Stomach smooth muscle (tissue), 2 donors: ENCODE measurements around the gene DZIP3.
"Not testable (repeated sequence)": the region's sequence is repeated elsewhere in the genome, so short reads cannot be mapped to it uniquely, and the experiment has no call there.

ENCODE experiments used
- H3K27ac ChIP-seq: one replicate; pipeline ENCODE4 v1.7.0; 2013; ENCODE audit warnings: mild to moderate bottlenecking, low read length, inconsistent platforms
- H3K27me3 ChIP-seq, 2 donors: one replicate each; pipeline ENCODE4 v1.7.0; 2013; ENCODE audit warnings: low read length in 2 of 2; ENCODE audit not compliant: insufficient read depth in 2 of 2, control insufficient read depth in 1 of 2
- H3K36me3 ChIP-seq, 2 donors: one replicate each; pipeline ENCODE4 v1.7.0; 2013; ENCODE audit warnings: low read length in 2 of 2; ENCODE audit not compliant: control insufficient read depth in 2 of 2, insufficient read depth in 2 of 2
- H3K4me1 ChIP-seq: one replicate; pipeline ENCODE4 v1.7.0; 2013; ENCODE audit warnings: low read length; ENCODE audit not compliant: control insufficient read depth, insufficient read depth
- H3K4me3 ChIP-seq, 2 donors: one replicate each; pipeline ENCODE4 v1.7.0; 2013; ENCODE audit warnings: low read length in 2 of 2
- H3K9ac ChIP-seq, 2 donors: one replicate each; pipeline ENCODE4 v1.7.0; 2013; ENCODE audit warnings: low read length in 2 of 2, mild to moderate bottlenecking in 1 of 2
- H3K9me3 ChIP-seq, 2 donors: one replicate each; pipeline ENCODE4 v1.7.0; 2013; ENCODE audit warnings: low read length in 2 of 2; ENCODE audit not compliant: control insufficient read depth in 2 of 2
- donor health status: healthy.
- donor health status: Pancreatic carcinoma.

DZIP3 gene

DNA sequence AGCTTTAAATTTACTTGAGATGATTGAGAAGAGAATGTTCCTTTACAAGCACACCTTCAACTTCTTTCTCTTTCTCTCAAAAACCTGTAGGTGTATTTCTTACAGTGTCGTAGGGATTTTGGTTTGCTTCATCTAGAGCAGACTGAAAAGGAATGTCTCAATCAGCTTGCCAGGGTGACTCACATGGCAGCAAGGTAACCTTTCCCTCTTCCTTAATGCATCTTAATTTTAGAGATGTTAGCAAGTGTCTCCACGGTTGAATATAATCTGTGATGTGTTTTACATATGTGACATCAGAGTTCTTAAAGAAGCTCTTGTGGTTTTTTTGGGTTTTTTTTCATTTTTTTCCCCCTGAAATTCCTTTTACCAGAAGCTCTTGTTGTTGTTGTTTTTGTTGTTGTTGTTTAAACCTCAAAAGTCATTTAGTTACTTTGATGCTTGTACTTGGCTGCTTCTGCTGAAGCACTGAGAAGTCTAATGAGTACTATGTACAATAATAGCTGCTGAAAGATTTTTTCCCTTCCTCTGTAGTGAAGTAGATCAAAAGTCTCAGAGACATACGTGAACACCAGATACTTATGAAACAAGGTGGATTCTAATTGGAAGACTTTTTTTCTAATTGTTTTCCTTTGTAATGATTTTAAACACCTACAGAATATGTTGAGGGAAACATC is 84.6 kb downstream of the DZIP3 start:
- Histone ChIP-seq H3K27me3 (no peaks in the 10 kb centered on the region), H3K4me3 (no peak overlapping the region), H3K36me3 (peaks cover 6 to 7% of the 10 kb centered on the region in 2 donors)

DNA sequence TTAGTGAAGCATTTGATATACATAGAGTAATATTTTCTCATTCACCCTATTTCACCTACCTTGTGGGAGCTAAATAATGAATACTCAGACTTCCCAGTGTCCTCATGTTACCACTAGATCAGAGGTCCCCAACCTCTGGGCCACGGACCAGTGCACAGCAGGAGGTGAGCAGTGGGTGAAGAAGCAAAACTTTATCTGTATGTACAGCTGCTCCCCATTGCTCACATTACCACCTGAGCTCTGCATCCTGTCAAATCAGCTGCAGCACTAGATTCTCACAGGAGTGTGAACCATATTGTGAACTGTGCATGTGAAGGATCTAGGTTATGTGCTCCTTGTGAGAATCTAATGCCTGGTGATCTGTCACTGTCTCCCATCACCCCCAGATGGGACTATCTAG is 88.3 kb downstream of the DZIP3 start:
- Histone ChIP-seq H3K4me3 (no peak overlapping the region), H3K4me1 (no peaks in the 10 kb centered on the region), H3K27ac (no peak overlapping the region), H3K27me3 (no peaks in the 10 kb centered on the region), H3K9ac (no peak overlapping the region), H3K36me3 (peaks cover 6 to 7% of the 10 kb centered on the region in 2 donors), H3K9me3 (no peaks in the 10 kb centered on the region)

More for the DNA sequence above, 84.6 kb downstream of the DZIP3 start:
- Histone ChIP-seq H3K9ac (no peak overlapping the region), H3K27ac (no peak overlapping the region), H3K4me1 (no peaks in the 10 kb centered on the region), H3K9me3 (no peaks in the 10 kb centered on the region)

DNA sequence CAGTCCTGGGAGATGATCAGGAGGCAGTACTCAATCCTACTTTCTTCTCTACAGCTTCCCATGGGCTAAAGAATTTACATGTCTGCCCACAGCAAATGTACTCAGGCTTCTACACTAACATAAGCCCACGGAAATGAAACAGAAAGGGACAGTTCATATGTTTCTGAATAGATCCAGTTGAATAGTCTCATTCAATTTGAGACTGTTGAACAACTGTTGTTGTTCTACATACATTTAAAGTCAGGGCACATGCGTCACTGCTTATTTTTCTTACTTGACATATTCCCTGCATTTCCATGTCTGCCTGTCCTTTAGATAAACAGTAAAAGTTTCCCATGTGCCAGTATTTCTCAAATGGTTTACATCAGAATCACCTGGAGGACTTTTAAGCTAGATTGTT is 102.8 kb downstream of the DZIP3 start:
- peaks cover 8 to 11% of the 10 kb centered on the region in 2 donors for H3K36me3 ChIP-seq
- not testable (repeated sequence) for H3K4me1 ChIP-seq, H3K4me3 ChIP-seq

DNA sequence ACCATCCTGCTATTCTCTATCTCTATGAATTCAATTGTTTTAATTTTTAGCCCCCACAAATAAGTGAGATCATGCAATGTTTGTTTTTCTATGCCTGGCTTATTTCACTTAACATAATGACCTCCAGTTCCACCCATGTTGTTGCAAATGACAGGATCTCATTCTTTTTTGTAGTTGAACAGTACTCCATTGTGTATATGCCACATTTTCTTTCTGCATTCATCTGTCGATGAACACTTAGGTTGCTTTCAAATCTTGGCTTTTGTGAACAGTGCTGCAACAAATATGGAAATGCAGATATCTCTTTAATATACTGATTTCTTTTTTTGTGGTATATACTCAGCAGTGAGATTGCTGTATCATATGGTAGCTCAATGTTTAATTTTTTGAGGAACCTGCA is 108.9 kb downstream of the DZIP3 start:
- Histone ChIP-seq H3K9ac (no peak overlapping the region), H3K27me3 (no peaks in the 10 kb centered on the region), H3K9me3 (no peaks in the 10 kb centered on the region), H3K4me3 (no peak overlapping the region), H3K27ac (no peak overlapping the region), H3K36me3 (peaks cover 0 to 3% of the 10 kb centered on the region in 2 donors), H3K4me1 (no peaks in the 10 kb centered on the region)

More for the DNA sequence above, 102.8 kb downstream of the DZIP3 start:
- not testable (repeated sequence) for H3K9me3 ChIP-seq, H3K27ac ChIP-seq, H3K9ac ChIP-seq, H3K27me3 ChIP-seq

DNA sequence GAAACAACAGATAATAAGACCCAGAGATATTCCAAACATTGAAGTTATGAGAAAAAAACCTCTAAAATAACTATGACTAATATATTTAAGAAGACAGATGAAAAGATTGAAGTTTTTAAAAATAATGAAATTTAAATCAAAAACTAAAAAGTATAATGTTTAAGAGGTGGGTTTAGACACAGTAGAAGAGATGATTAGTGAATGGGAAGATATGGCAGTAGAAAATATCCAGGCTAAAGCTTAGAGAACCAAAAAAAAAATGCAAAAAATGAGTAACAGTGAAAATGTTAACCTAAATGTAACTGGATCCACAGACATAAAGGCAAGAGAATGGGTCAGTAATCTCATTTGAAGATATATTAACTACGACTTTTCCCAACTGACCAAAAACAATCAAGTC is 115.5 kb downstream of the DZIP3 start:
- Histone ChIP-seq H3K4me3 (no peak overlapping the region), H3K36me3 (no peaks in the 10 kb centered on the region), H3K27ac (no peak overlapping the region), H3K9me3 (no peaks in the 10 kb centered on the region), H3K9ac (no peak overlapping the region), H3K4me1 (no peaks in the 10 kb centered on the region), H3K27me3 (no peaks in the 10 kb centered on the region)

DNA sequence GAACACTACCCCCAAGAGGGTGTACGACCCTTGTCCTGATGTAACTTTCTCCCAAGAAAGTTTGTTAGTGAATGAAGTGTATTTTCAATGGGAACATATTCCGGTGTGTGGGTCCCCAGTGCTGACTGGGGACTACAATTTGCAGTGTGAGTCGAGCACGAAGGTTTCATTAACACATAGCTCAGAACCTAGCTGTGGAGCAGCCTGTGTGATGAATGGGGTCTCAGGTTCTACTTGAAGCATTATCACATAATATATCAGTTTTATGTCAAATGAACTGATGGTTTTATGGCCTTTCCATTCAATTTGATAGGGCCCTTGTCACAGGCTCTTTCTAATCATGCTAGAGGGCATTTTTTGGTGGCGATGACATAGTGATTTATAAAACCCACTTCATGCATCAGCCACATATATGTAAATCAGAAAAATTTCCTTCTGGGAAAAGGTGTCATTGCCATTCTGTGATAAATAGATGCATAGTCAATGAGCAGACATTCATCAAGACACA is 123.5 kb downstream of the DZIP3 start:
- Histone ChIP-seq H3K9ac (no peak overlapping the region), H3K4me3 (no peak overlapping the region), H3K4me1 (no peaks in the 10 kb centered on the region)

DNA sequence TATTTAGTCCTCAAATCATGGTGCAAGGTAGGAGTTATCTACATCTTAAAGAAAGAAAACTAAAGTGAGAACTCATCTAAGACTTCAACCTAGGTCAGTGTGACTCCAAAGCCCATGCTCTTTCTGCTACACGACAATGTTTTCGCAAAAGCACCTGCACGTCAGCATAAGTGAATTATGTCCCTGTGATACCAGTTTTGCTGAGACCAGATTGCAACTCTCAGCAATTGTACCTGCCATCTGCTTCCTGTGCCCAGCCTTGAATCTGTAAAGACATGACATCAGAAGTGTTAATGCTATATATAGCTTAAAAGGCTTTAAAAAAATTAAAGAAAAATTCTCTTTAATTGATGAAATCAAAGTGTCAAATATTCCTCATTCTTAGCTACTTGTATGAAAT is 124.3 kb downstream of the DZIP3 start:
- Histone ChIP-seq H3K9me3 (no peaks in the 10 kb centered on the region), H3K36me3 (no peaks in the 10 kb centered on the region), H3K4me1 (no peaks in the 10 kb centered on the region), H3K27me3 (no peaks in the 10 kb centered on the region), H3K4me3 (no peak overlapping the region), H3K9ac (no peak overlapping the region), H3K27ac (no peak overlapping the region)

More for the DNA sequence above, 123.5 kb downstream of the DZIP3 start:
- no peaks in the 10 kb centered on the region for H3K36me3 ChIP-seq
- no peak overlapping the region for H3K27ac ChIP-seq
- H3K27me3 ChIP-seq: no peaks in the 10 kb centered on the region
- no peaks in the 10 kb centered on the region for H3K9me3 ChIP-seq

DNA sequence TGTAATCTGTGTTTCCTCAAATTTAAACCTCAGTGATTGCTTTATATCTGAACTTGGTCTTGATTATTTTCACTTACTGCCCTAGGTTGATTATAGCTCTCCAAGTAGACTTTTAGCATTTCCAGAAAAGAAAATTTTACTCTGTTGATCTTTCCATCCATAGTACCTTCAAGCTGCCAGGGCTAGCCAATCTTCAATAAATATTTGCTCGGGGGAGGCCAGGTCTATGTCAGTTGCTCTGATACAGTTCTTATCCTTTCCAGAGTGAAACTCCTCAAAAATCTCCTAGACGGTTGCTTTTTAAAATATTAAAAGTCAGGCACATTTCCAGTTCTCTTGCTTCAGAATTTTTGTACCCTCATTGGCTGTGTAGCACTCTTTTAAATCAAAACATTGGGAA is 128.9 kb downstream of the DZIP3 start:
- Histone ChIP-seq H3K9me3 (no peaks in the 10 kb centered on the region), H3K4me3 (no peak overlapping the region), H3K27me3 (no peaks in the 10 kb centered on the region), H3K27ac (no peak overlapping the region), H3K9ac (no peak overlapping the region), H3K4me1 (no peaks in the 10 kb centered on the region), H3K36me3 (no peaks in the 10 kb centered on the region)

DNA sequence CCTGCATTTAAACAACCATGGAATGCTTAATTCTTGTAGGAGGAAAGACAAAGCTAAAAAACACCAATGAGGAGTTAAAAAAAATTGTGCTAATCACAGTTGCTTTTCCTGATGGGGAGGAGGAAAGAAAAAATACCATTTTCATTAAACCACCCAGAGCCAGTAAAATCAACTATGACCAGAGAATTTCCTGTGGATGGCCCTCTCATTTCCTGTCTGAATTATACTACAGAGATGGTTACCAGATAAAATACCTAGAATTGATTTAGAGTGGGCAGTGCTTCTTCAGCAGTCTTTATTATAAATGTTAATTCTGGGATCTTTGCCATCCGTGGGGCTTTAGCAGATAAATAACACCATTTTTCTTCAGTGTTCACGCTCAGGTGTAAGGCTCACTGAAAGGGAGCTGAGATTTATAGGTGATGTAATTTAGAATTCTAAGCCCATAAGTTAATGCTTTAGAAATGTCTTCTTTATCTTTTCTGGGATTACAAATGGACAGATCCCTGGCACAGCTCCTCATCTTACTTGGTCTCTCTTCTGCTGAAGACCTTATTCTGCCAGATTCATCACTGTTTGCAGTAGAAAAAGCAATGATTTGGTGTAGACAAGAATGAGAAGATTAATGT is 129.8 kb downstream of the DZIP3 start:
- no peak overlapping the region for H3K9ac ChIP-seq
- no peaks in the 10 kb centered on the region for H3K9me3 ChIP-seq
- H3K36me3 ChIP-seq: no peaks in the 10 kb centered on the region
- no peaks in the 10 kb centered on the region for H3K27me3 ChIP-seq
- H3K4me3 ChIP-seq: no peak overlapping the region
- no peaks in the 10 kb centered on the region for H3K4me1 ChIP-seq
- H3K27ac ChIP-seq: no peak overlapping the region

DNA sequence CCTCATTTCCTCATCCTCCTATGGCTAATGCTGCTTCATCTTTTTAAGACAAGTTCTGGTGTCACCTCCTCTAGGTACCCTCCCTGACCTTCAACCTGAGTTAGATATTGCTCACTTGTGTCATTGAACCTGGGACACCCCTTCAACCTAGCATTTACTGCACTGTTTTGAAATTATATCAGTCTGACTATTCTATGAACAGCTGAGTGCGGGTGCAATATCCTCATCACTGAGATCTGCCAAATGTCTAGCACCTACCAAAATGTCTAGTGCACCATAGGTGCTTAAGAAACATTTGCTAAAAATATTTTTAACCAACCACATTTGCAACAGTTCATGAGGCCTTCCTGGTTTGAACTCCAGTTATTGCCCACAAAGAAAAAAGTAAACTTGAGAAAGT is 133.2 kb downstream of the DZIP3 start:
- no peaks in the 10 kb centered on the region for H3K4me1 ChIP-seq

DNA sequence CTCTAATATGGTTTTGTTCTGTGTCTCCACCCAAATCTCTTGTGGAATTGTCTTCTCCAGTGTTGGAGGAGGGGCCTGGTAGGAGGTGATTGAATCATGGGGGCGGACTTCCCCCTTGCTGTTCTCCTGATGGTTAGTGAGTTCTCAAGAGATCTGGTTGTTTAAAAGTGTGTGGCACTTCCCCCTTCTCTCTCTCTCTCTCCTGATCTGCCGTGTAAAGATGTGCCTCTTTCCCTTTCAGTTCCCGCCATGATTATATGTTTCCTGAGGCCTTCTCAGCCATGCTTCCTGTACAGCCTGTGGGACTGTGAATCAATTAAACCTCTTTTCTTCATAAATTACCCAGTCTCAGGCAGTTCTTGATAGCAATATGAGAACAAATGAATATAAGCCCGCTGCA is 134.6 kb downstream of the DZIP3 start:
- no peak overlapping the region for H3K9ac ChIP-seq
- no peaks in the 10 kb centered on the region for H3K9me3 ChIP-seq
- H3K27me3 ChIP-seq: no peaks in the 10 kb centered on the region
- no peaks in the 10 kb centered on the region for H3K36me3 ChIP-seq
- H3K27ac ChIP-seq: no peak overlapping the region
- no peak overlapping the region for H3K4me3 ChIP-seq
- H3K4me1 ChIP-seq: no peaks in the 10 kb centered on the region

More for the DNA sequence above, 133.2 kb downstream of the DZIP3 start:
- Histone ChIP-seq H3K9me3 (no peaks in the 10 kb centered on the region), H3K9ac (no peak overlapping the region), H3K27ac (no peak overlapping the region), H3K36me3 (no peaks in the 10 kb centered on the region), H3K27me3 (no peaks in the 10 kb centered on the region), H3K4me3 (no peak overlapping the region)
